MM.1S (cell line): Measurements from ENCODE around the gene TRIM15.

Source experiments
- EZH2 ChIP-seq: fragments of 300-600 bp; sonication (generic); optimal IDR thresholded peaks from 2 replicates; pipeline ENCODE3; 2017; ENCODE audit warnings: low read depth, mild to moderate bottlenecking, antibody characterized with exemption, low read length, mixed read lengths
- EZH2phosphoT487 ChIP-seq: fragments of 300-600 bp; sonication (generic); IDR thresholded peaks from 2 replicates; pipeline ENCODE4 v1.6.1; 2018; ENCODE audit warnings: antibody characterized with exemption, low read length
- TF ChIP-seq, protein P1 (sequence below): fragments of 300-600 bp; sonication (generic); IDR thresholded peaks from 2 replicates; pipeline ENCODE4 v1.5.1; 2016; ENCODE audit warnings: antibody characterized with exemption, low read length, mixed read lengths

DNA sequence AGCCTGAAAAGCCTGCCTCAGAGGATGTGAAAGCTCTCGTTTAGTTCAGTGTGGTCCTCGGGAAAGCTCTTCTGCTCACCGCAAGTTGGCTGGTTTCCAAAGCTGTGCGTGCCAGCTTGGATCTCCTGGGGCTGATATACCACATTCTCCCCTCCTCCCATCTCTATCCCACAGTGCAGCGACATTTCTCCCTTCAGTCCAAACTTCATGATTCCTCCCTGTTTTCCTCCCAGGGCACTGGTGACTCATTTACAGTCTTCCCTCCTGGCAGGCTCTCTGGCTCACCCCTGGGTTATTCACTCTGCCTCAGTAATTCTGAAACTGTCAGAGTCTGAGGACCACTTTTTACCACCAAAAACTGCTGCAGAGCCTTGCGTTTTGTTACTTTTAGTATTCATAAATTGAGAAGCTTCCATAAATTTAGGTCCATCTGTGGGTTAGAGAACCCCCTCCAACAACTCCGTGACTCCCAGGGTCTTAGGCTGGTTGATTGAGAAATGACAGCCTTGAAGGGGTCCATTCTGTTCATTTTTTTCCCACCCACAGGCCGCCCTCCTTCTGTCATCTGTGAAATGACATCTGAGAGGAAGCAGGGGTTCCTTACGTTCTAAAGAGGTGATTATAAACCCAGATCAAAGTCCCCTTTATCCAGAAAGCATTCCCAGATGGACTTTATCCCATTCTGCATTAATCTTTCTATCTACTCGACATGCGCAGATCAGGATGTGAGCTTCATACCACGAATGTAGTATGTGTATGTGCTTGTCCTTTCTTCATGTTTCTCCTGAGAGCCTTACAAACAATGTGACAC, 8.4 kb upstream of the TRIM15 start:
- TF ChIP-seq EZH2phosphoT487 (no peak), EZH2 (no peak)
- TF ChIP-seq, protein P1, sequence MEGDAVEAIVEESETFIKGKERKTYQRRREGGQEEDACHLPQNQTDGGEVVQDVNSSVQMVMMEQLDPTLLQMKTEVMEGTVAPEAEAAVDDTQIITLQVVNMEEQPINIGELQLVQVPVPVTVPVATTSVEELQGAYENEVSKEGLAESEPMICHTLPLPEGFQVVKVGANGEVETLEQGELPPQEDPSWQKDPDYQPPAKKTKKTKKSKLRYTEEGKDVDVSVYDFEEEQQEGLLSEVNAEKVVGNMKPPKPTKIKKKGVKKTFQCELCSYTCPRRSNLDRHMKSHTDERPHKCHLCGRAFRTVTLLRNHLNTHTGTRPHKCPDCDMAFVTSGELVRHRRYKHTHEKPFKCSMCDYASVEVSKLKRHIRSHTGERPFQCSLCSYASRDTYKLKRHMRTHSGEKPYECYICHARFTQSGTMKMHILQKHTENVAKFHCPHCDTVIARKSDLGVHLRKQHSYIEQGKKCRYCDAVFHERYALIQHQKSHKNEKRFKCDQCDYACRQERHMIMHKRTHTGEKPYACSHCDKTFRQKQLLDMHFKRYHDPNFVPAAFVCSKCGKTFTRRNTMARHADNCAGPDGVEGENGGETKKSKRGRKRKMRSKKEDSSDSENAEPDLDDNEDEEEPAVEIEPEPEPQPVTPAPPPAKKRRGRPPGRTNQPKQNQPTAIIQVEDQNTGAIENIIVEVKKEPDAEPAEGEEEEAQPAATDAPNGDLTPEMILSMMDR: no peak
